ENCODE data around the gene TNN.
"Not testable (repeated sequence)": the region's sequence is repeated elsewhere in the genome, so short reads cannot be mapped to it uniquely, and the experiment has no call there.

The TNN gene

DNA sequence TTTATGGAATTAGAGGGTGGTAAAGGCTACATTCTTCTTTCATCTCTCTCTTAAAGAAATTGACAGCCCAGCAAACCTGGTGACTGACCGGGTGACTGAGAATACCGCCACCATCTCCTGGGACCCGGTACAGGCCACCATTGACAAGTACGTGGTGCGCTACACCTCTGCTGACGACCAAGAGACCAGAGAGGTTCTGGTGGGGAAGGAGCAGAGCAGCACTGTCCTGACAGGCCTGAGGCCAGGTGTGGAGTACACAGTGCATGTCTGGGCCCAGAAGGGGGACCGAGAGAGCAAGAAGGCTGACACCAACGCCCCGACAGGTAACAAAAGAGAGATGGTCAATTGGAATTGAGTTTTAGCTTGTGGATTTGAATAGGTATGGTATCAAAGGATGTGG lies 29.7 kb downstream of the TNN start:
- no peak overlapping the region for H3K27ac ChIP-seq (ENCODE audit: low read depth, low read length)
- no peaks in the 10 kb centered on the region for H3K36me3 ChIP-seq (ENCODE audit: control insufficient read depth, insufficient read depth, low read length)
- H3K27me3 ChIP-seq (ENCODE audit: control insufficient read depth, insufficient read depth, low read length), result no peaks in the 10 kb centered on the region
- no peak overlapping the region for H3K9ac ChIP-seq (ENCODE audit: low read length)
- no peak overlapping the region for H3K4me3 ChIP-seq (ENCODE audit: low read length)
- no peaks in the 10 kb centered on the region for H3K4me1 ChIP-seq (ENCODE audit: control insufficient read depth, insufficient read depth, low read length)

DNA sequence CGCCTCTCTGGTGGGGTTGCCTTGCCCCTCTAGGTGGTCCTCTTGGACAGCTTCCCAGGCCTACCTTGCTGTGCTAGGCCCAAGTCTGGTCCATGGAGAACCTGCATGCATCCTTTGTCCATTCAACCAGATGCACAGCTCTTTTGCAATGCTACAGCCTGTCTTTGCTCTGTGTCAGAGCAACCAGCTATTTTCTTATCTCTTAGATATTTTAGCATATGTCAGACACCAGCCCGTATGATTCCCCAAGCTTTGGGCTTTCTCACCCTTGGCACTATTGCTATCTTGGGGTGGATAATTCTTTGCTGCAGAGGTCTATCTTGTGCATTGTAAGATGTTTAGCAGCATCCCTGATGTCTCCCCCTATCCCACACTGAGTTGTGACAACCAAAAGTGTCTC lies 32.3 kb downstream of the TNN start:
- Histone ChIP-seq H3K9ac (ENCODE audit: low read length) (no peak overlapping the region), H3K36me3 (ENCODE audit: control insufficient read depth, insufficient read depth, low read length) (no peaks in the 10 kb centered on the region), H3K27ac (ENCODE audit: low read depth, low read length) (no peak overlapping the region), H3K27me3 (ENCODE audit: control insufficient read depth, insufficient read depth, low read length) (no peaks in the 10 kb centered on the region), H3K4me3 (ENCODE audit: low read length) (no peak overlapping the region), H3K4me1 (ENCODE audit: control insufficient read depth, insufficient read depth, low read length) (no peaks in the 10 kb centered on the region)

DNA sequence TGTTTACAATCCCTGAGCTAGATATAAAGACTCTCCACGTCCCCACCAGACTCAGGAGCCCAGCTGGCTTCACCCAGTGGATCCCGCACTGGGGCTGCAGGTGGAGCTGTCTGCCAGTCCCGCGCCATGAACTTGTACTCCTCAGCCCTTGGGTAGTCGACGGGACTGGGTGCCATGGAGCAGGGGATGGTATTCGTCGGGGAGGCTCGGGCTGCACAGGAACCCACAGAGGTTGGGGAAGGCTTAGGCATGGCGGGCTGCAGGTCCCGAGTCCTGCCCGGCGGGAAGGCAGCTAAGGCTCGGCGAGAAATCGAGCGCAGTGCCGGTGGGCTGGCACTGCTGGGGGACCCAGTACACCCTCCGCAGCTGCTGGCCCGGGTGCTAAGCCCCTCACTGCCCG lies 34.5 kb downstream of the TNN start:
- H3K27me3 ChIP-seq (ENCODE audit: control insufficient read depth, insufficient read depth, low read length); H3K4me3 ChIP-seq (ENCODE audit: low read length); H3K27ac ChIP-seq (ENCODE audit: low read depth, low read length); H3K9ac ChIP-seq (ENCODE audit: low read length); H3K4me1 ChIP-seq (ENCODE audit: control insufficient read depth, insufficient read depth, low read length); H3K36me3 ChIP-seq (ENCODE audit: control insufficient read depth, insufficient read depth, low read length): not testable (repeated sequence)

DNA sequence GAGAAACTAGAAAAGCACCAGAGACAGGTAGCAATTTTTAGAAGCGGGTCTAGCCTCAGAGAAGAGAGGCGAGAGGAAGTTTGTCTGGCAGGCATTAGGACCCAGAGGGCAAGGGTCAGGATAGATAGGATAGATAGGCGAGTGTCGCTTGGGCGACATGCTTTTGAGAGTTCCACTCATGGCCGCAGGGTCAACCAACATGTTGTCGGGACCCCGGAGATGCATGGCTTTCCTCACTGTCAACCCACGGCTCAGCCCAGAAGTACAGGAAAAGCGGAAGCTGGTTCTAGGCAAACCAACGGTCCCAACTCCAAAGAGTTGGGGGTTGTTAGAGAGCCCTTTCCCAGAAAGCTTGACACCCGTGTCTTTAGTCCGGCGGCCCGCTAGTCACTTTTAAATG lies 38.9 kb downstream of the TNN start:
- not testable (repeated sequence) for H3K4me3 ChIP-seq (ENCODE audit: low read length); H3K9ac ChIP-seq (ENCODE audit: low read length)

DNA sequence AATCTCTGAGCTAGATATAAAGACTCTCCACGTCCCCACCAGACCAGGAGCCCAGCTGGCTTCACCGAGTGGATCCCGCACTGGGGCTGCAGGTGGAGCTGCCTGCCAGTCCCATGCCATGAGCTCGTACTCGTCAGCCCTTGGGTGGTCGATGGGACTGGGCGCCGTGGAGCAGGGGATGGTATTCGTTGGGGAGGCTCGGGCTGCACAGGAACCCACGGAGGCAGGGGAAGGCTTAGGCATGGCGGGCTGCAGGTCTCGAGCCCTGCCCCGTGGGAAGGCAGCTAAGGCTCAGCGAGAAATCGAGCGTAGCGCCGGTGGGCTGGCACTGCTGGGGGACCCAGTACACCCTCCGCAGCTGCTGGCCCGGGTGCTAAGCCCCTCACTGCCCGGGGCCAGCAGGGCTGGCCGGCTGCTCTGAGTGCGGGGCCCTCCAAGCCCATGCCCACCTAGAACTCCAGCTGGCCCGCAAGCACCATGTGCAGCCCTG lies 40.7 kb downstream of the TNN start:
- H3K36me3 ChIP-seq (ENCODE audit: control insufficient read depth, insufficient read depth, low read length); H3K9ac ChIP-seq (ENCODE audit: low read length); H3K4me1 ChIP-seq (ENCODE audit: control insufficient read depth, insufficient read depth, low read length); H3K27ac ChIP-seq (ENCODE audit: low read depth, low read length); H3K27me3 ChIP-seq (ENCODE audit: control insufficient read depth, insufficient read depth, low read length); H3K4me3 ChIP-seq (ENCODE audit: low read length): not testable (repeated sequence)

More for the DNA sequence above, 38.9 kb downstream of the TNN start:
- not testable (repeated sequence) for H3K27me3 ChIP-seq (ENCODE audit: control insufficient read depth, insufficient read depth, low read length); H3K4me1 ChIP-seq (ENCODE audit: control insufficient read depth, insufficient read depth, low read length); H3K27ac ChIP-seq (ENCODE audit: low read depth, low read length); H3K36me3 ChIP-seq (ENCODE audit: control insufficient read depth, insufficient read depth, low read length)

DNA sequence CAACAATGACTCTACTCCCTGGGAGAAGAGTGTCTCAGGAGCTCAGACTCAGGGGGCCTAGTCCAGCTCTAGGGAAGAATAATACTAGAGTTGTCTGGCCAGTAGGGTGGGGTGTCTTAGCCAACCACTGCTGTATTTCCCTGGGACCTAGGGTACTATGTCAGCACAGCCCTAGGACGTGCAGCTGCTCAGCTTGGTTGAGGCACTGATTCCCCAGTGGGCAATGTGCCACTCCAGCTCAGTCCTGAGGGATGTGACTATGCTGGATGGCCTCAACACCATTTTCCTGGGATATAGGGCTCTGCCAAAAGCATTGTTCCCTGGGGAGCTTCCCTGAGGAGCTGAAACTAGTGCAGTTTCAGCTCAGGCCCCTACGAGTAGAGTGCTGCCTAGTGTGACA lies 47.4 kb downstream of the TNN start:
- no peak overlapping the region for H3K27ac ChIP-seq (ENCODE audit: low read depth, low read length)
- no peaks in the 10 kb centered on the region for H3K27me3 ChIP-seq (ENCODE audit: control insufficient read depth, insufficient read depth, low read length)
- H3K4me3 ChIP-seq (ENCODE audit: low read length), result no peak overlapping the region
- no peaks in the 10 kb centered on the region for H3K4me1 ChIP-seq (ENCODE audit: control insufficient read depth, insufficient read depth, low read length)
- no peak overlapping the region for H3K9ac ChIP-seq (ENCODE audit: low read length)
- H3K36me3 ChIP-seq (ENCODE audit: control insufficient read depth, insufficient read depth, low read length), result no peaks in the 10 kb centered on the region

DNA sequence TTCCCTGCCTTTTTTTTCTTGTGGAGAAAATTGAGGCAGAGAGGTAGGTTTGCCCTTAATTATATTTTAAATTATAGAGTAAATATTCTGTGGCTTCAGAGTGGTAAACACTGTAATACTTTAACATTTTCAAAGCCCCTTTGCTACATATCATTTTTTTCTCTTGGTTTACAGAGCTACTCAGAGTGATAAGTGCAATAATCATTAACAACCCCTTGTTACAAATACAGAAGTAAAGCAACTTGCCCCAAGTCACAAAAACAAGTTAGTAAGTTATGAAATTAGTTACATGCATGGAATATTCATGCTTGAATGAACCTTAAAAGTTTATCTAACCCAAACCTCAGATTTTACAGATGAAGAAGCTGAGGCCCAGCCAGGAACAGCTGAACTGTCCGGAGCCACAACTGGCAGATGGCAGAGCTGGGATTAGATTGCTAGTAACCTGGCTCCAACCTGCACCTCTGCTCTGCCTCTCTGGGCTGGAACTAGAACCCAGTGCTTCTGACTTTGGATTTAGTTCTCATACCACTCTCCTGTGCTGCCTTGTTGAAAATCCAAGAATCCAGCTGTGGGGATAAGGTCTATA lies 48.7 kb downstream of the TNN start:
- Histone ChIP-seq H3K27me3 (ENCODE audit: control insufficient read depth, insufficient read depth, low read length) (no peaks in the 10 kb centered on the region), H3K4me1 (ENCODE audit: control insufficient read depth, insufficient read depth, low read length) (no peaks in the 10 kb centered on the region), H3K4me3 (ENCODE audit: low read length) (no peak overlapping the region), H3K36me3 (ENCODE audit: control insufficient read depth, insufficient read depth, low read length) (no peaks in the 10 kb centered on the region), H3K27ac (ENCODE audit: low read depth, low read length) (no peak overlapping the region), H3K9ac (ENCODE audit: low read length) (no peak overlapping the region)

DNA sequence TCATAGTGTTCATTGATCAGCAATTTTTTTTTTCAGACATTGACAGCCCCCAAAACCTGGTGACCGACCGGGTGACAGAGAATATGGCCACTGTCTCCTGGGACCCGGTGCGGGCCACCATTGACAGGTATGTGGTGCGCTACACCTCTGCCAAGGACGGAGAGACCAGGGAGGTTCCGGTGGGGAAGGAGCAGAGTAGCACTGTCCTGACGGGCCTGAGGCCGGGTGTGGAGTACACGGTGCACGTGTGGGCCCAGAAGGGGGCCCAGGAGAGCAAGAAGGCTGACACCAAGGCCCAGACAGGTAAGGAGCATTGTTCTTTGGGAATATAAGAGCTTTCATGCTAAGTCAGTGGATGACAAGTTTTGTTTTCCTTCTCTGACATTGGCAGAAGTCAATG lies 49.3 kb downstream of the TNN start:
- H3K4me3 ChIP-seq (ENCODE audit: low read length), result no peak overlapping the region
- H3K36me3 ChIP-seq (ENCODE audit: control insufficient read depth, insufficient read depth, low read length), result no peaks in the 10 kb centered on the region
- no peak overlapping the region for H3K27ac ChIP-seq (ENCODE audit: low read depth, low read length)
- H3K27me3 ChIP-seq (ENCODE audit: control insufficient read depth, insufficient read depth, low read length), result no peaks in the 10 kb centered on the region
- H3K9ac ChIP-seq (ENCODE audit: low read length), result no peak overlapping the region
- H3K4me1 ChIP-seq (ENCODE audit: control insufficient read depth, insufficient read depth, low read length), result no peaks in the 10 kb centered on the region

DNA sequence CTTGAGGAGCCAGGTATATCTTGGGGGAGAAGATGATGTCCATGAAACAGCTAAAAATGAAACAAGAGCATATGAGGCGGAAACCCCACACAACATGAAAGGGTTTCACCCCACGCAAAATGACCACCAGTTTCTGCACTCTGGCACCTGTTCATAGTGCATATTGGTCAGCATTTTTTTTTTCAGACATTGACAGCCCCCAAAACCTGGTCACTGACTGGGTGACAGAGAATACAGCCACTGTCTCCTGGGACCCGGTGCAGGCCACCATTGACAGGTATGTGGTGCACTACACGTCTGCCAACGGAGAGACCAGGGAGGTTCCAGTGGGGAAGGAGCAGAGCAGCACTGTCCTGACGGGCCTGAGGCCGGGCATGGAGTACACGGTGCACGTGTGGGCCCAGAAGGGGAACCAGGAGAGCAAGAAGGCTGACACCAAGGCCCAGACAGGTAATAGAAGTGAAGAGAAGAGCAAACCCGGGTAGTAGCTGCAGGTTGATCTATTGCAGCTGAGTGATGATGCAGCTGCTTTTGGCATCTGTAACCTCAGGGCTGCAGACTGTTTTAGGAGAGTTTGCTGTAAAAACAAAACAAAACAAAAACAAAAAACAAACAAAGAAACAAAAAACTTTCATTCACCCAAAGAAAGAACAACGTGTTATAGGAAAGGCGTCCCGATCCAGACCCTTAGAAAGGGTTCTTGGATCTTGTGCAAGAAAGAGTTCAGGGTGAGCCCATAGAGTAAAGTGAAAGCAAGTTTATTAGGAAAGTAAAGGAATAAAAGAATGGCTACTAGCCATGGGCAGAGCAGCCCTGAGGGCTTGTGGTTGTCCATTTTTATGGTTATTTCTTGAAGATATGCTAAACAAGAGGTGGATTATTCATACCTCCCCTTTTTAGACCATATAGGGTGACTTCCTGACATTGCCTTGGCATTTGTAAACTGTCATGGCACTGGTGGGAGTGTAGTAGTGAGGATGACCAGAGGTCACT lies 51.0 kb downstream of the TNN start:
- H3K27ac ChIP-seq (ENCODE audit: low read depth, low read length), result no peak overlapping the region
- H3K9ac ChIP-seq (ENCODE audit: low read length), result no peak overlapping the region
- no peak overlapping the region for H3K4me3 ChIP-seq (ENCODE audit: low read length)
- no peaks in the 10 kb centered on the region for H3K4me1 ChIP-seq (ENCODE audit: control insufficient read depth, insufficient read depth, low read length)
- no peaks in the 10 kb centered on the region for H3K27me3 ChIP-seq (ENCODE audit: control insufficient read depth, insufficient read depth, low read length)
- H3K36me3 ChIP-seq (ENCODE audit: control insufficient read depth, insufficient read depth, low read length), result no peaks in the 10 kb centered on the region

DNA sequence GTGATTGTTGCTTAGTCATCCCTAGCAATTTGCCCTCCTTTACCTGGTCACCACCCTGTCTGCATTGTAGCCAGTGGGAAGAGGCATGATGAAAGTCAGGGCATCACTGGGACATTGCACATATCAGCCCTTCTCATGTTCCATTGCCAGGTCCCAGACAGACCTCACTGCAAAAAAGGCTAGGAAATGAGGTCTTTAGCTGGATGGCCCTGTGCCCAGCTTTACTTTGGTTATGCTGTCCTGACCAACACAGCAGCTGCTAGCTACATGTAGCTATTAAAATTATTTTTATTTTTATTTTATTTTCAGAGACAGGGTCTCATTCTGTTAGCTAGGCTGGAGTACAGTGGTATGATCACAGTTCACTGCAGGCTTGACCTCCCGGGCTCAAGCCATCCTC lies 52.9 kb downstream of the TNN start:
- H3K4me1 ChIP-seq (ENCODE audit: control insufficient read depth, insufficient read depth, low read length), result peaks cover 2% of the 10 kb centered on the region
- no peak overlapping the region for H3K4me3 ChIP-seq (ENCODE audit: low read length)
- H3K27ac ChIP-seq (ENCODE audit: low read depth, low read length), result no peak overlapping the region
- H3K9ac ChIP-seq (ENCODE audit: low read length), result no peak overlapping the region
- no peaks in the 10 kb centered on the region for H3K36me3 ChIP-seq (ENCODE audit: control insufficient read depth, insufficient read depth, low read length)
- H3K27me3 ChIP-seq (ENCODE audit: control insufficient read depth, insufficient read depth, low read length), result no peaks in the 10 kb centered on the region

DNA sequence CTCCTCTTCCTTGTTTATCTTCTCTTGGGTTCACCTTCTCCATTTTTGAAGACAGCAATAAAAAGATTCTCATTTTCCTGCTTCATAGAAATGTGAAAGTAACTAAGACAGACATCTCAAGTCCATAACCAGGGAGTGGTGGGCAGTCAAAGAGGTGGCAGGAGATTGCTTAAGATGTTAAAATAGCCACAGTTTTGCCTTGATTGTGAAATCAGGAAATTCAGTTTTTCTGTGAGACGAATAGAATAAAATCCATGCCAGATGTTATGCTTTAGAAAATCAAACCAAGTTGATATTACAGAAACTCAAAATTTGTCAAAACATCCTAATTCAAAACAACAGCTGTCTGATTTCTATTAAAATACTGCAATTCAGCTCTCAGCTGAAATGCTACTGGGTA lies 57.2 kb downstream of the TNN start:
- Histone ChIP-seq H3K9ac (ENCODE audit: low read length) (no peak overlapping the region), H3K27me3 (ENCODE audit: control insufficient read depth, insufficient read depth, low read length) (no peaks in the 10 kb centered on the region), H3K4me1 (ENCODE audit: control insufficient read depth, insufficient read depth, low read length) (peaks cover 10% of the 10 kb centered on the region), H3K36me3 (ENCODE audit: control insufficient read depth, insufficient read depth, low read length) (no peaks in the 10 kb centered on the region), H3K27ac (ENCODE audit: low read depth, low read length) (no peak overlapping the region), H3K4me3 (ENCODE audit: low read length) (no peak overlapping the region)

DNA sequence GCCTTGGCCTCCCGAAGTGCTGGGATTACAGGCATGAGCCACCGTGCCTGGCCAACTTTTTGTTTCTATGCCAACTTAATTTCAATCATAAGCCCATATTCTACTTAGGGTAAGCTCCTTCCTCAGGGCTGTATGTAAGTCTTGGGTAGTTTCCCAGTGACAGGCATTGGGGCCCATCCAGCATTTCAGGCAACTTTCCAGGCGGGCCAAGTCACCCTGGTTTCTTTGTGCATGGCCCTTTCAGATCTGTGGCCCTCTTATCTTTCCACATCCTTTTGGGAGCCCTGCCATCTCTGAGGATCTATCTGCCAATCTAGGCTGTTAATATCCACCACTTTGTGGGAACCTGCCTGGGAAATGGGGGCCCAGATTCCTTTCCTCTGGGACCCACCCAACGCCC lies 58.7 kb downstream of the TNN start:
- Histone ChIP-seq H3K36me3 (ENCODE audit: control insufficient read depth, insufficient read depth, low read length) (no peaks in the 10 kb centered on the region), H3K9ac (ENCODE audit: low read length) (no peak overlapping the region), H3K4me3 (ENCODE audit: low read length) (no peak overlapping the region), H3K27ac (ENCODE audit: low read depth, low read length) (no peak overlapping the region), H3K27me3 (ENCODE audit: control insufficient read depth, insufficient read depth, low read length) (no peaks in the 10 kb centered on the region), H3K4me1 (ENCODE audit: control insufficient read depth, insufficient read depth, low read length) (peaks cover 23% of the 10 kb centered on the region)

DNA sequence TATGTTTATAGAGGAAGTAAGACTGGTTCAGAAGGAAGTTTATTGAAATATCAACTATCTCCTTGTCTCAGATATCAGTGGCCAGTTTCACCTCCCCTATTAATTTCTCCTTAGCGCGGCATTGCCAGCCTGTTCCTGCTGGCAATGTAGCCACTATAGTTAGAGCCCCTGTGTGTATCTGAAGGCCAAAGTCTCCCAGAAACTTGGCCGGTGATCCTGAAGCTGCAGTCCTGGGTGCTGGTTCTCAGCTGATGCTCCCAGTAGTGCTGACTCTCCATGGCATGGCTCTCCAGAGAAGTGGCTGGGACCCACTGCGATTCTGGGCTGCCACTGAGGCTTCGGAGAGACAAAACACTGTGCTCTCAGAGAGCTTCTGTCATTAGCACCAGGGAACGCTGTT lies 59.9 kb downstream of the TNN start:
- Histone ChIP-seq H3K27ac (ENCODE audit: low read depth, low read length) (no peak overlapping the region), H3K27me3 (ENCODE audit: control insufficient read depth, insufficient read depth, low read length) (no peaks in the 10 kb centered on the region), H3K4me1 (ENCODE audit: control insufficient read depth, insufficient read depth, low read length) (peaks cover 30% of the 10 kb centered on the region), H3K4me3 (ENCODE audit: low read length) (no peak overlapping the region), H3K36me3 (ENCODE audit: control insufficient read depth, insufficient read depth, low read length) (no peaks in the 10 kb centered on the region), H3K9ac (ENCODE audit: low read length) (no peak overlapping the region)
